H1 (cell line): ENCODE measurements around the gene DDX42. TPM values are rescaled to one million over a fixed set of nuclear protein-coding genes. Genes with fewer than 3 reads are reported as not detected.

Experiments
- BCL11A ChIP-seq, 2 experiments: IDR thresholded peaks; one replicate each; pipeline ENCODE4 v1.6.1; 2011; ENCODE audit warnings: low read depth in 2 of 2, low read length in 2 of 2, mild to moderate bottlenecking in 2 of 2
- CBX8 ChIP-seq: fragments of 300-800, 300-1000 bp; sonication (generic); IDR thresholded peaks from 2 replicates; pipeline ENCODE4 v1.7.1; 2016; ENCODE audit warnings: low read depth, low read length, borderline replicate concordance
- EP300 ChIP-seq, 2 experiments: IDR thresholded peaks; 1 replicate in 1 of 2; 2 replicates in 1 of 2; pipeline ENCODE4 v1.6.1; 2011 to 2012; ENCODE audit warnings: low read depth in 2 of 2, low read length in 2 of 2, mild to moderate bottlenecking in 2 of 2, borderline replicate concordance in 1 of 2, inconsistent platforms in 1 of 2, moderate library complexity in 1 of 2
- polyA plus RNA-seq, 7 experiments: library from polyadenylated mRNA; depleted of rRNA in 3 of 7; stranded (reverse) in 5 of 7; unstranded in 2 of 7; fragments of >200 nt in 5 of 7; fragments of 200-250 nt in 2 of 7; gene quantifications; 1 replicate in 5 of 7; 2 replicates in 1 of 7; 4 replicates in 1 of 7; pipeline versions ENCODE4 v1.2.1 to v1.2.3, GENCODE V29; 2011 to 2013; ENCODE audit warnings: missing spikeins in 2 of 7, mixed read lengths in 2 of 7
- total RNA-seq: library from RNA; stranded (reverse); fragmentation: NEBNext Ultra II Directional; extraction: Animal tissue kit (Norgen Biotek cat#: 25700); gene quantifications from 2 replicates; pipeline ENCODE4 v1.2.1, GENCODE V29; 2021

The DDX42 gene
- total and polyA plus RNA-seq, 2 of the 8 experiments (the other 6 are each of a cell fraction or from before 2014, with no cell fraction given), result 40.6 to 114 TPM

- TF ChIP-seq EP300 (IDR thresholded peaks at IDR 0.05; ENCODE audit: borderline replicate concordance in 1 of 2, low read depth in 2 of 2, low read length in 2 of 2), result no peak
- no peak for TF ChIP-seq BCL11A (IDR thresholded peaks at IDR 0.05; ENCODE audit: low read depth in 2 of 2, low read length in 2 of 2)
- TF ChIP-seq CBX8, result no peak
Measured at GRCh38 chr17:63735691-63736090, 38.3 kb upstream of the DDX42 start (continued).
